SU-DHL-6 (cell line): Measurements from ENCODE around the gene AGXT.

Experiments
- CTCF ChIP-seq: fragments of 200-600 bp; sonication (generic); IDR thresholded peaks from one replicate; pipeline ENCODE4 v1.5.1; 2017; ENCODE audit warnings: antibody characterized with exemption, mild to moderate bottlenecking, low read length, moderate library complexity; ENCODE audit not compliant: insufficient read depth, poor library complexity, severe bottlenecking
- EZH2phosphoT487 ChIP-seq: fragments of 200-600 bp; sonication (generic), shearing (Covaris generic); conservative IDR thresholded peaks from 2 replicates; pipeline ENCODE4 v1.6.1; 2018; ENCODE audit warnings: mild to moderate bottlenecking, antibody characterized with exemption, low read length, moderate library complexity, mixed read lengths

GRCh38 chr2:240918258-240919091, 49.9 kb downstream of the AGXT start:
- TF ChIP-seq CTCF (no peak), EZH2phosphoT487 (no peak)
